Esophagus (tissue), 2 donors: ENCODE data around the gene LAPTM5. TPM values are rescaled to one million over a fixed set of nuclear protein-coding genes. Genes with fewer than 3 reads are reported as not detected.

Source experiments
- H3K27ac ChIP-seq, 2 donors: one replicate each; pipeline ENCODE4 v1.5.1; 2013; ENCODE audit warnings: low read depth in 2 of 2, mild to moderate bottlenecking in 2 of 2, inconsistent platforms in 1 of 2, low read length in 1 of 2, moderate library complexity in 1 of 2
- H3K27me3 ChIP-seq, 2 donors: one replicate each; pipeline ENCODE4 v1.6.1; 2013; ENCODE audit warnings: low read length in 2 of 2, control low read depth in 1 of 2, mild to moderate bottlenecking in 1 of 2; ENCODE audit not compliant: insufficient read depth in 2 of 2, control insufficient read depth in 1 of 2
- H3K36me3 ChIP-seq, 2 donors: one replicate each; pipeline ENCODE4 v1.6.1; 2013; ENCODE audit warnings: low read length in 1 of 2; ENCODE audit not compliant: control insufficient read depth in 2 of 2, insufficient read depth in 2 of 2
- H3K4me1 ChIP-seq, 2 donors: one replicate each; pipeline ENCODE4 v1.6.1; 2013; ENCODE audit warnings: low read length in 1 of 2; ENCODE audit not compliant: control insufficient read depth in 2 of 2, insufficient read depth in 2 of 2
- H3K4me3 ChIP-seq, 2 donors: one replicate each; pipeline ENCODE4 v1.5.1; 2013; ENCODE audit warnings: low read length in 2 of 2, mild to moderate bottlenecking in 2 of 2, low read depth in 1 of 2, moderate library complexity in 1 of 2
- H3K9me3 ChIP-seq, 2 donors: one replicate each; pipeline ENCODE4 v1.6.1; 2013; ENCODE audit warnings: mild to moderate bottlenecking in 2 of 2, low read depth in 1 of 2, low read length in 1 of 2, moderate library complexity in 1 of 2; ENCODE audit not compliant: control insufficient read depth in 2 of 2, insufficient read depth in 1 of 2
- WGBS, 2 donors: extraction: QIAGEN DNeasy Blood & Tissue Kit; methylation state at CpG; one replicate each; pipeline ENCODE4 v1.1.7; 2013; 5-methylcytosine and 5-hydroxymethylcytosine counted together
- polyA plus RNA-seq, 2 donors: library from polyadenylated mRNA; stranded (reverse); fragments of 200-250 nt; gene quantifications; one replicate each; pipeline ENCODE4 v1.2.3, GENCODE V29; 2013
- donor health status: healthy with polysubstance abuse.
- donor health status: Bipolar disorder and iron deficiency.

LAPTM5 gene
- polyA plus RNA-seq, 2 donors, result 10.0 to 15.5 TPM

DNA sequence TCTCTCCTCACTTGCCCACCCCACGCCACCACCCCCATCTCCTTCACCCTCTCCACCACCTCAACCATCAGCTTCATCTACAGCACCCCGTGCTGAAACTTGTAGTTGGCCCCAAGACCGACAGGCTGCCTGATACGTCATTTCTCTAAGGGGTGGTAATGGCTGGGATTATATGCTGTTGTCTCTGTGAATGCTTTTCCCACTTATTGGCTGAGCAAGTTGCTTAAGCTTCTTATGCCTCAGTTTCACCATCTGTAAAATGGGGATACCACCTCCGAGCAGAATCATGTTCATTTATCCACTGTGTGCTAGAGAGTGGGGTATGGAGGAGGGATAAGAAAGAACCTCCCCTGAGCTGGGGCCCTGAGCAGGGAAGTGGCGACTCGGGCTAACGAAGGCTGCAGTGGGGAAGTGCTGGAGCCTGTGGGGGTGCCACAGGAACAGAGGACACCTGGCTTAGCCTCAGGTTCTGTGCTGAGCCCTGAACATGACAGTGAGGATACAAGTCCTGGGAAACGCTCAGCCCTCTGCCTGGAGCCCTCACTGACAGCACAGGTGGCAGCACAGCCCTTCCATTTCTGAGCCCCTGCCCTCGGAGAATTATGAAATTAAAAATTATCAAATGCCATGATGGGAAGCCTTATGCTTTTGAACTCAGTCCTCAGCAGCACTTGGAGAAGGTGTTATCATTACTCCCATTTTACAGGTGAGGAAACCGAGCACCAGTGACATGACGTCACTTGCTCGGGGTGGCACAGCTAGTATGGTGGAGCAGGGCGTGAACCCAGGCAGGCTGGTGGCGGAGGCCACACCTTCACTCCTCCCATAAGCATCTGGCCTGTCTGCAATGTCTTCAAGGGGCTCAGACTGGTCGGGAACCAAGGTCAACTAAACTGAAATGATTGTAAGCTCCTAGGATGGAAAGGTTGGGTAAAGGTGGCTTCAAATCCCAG, 37.0 kb downstream of the LAPTM5 start:
- Histone ChIP-seq H3K4me3 (no peak overlapping the region), H3K36me3 (peaks cover 0 to 2% of the 10 kb centered on the region in 2 donors), H3K4me1 (peaks cover 0 to 5% of the 10 kb centered on the region in 2 donors), H3K27ac (no peak overlapping the region), H3K27me3 (no peaks in the 10 kb centered on the region), H3K9me3 (no peaks in the 10 kb centered on the region)
- WGBS, 2 donors, result 86 to 87% methylated on average over 15 to 16 of the region's 16 CpGs

DNA sequence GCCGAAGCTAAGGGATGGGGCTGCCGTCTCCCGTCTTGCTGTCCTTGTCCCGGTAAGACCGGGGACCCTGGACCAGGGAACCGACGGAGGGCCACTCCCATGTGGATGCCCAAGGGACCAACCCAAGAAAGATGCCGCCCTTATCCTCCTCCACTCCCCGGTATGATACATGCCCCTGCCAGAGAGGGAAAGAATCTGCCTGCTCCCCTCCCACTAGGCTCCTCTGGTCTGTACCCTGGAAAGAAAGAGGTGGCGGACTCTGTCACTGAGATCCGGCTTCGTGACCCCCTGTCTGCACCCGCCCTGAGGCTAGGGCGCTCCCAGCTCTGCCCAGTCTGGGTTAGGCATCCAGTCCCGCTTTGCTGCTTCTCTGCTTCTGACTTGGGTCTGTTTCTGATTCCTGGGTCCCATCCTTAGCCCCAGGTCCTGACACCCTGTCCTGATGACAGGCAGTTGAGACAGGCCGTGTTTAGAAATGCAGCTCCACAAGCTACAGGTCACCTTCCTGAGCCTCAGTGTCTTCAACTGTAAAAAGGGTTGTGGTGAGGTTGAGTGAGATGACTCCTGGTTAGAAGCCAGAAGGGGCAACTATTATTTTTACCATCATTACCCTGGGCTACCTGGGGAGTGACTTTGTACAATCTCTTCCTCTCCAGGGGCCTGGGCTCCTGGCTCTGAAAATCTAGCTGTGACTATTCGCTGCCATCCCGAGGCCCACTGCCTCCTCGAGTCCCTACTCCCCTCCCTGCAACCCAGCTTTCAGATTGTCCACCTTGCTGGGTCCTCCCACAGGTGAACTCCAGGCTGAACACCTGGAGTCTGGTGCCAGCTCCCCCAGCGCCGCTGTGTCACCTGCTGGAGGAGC, 37.9 kb downstream of the LAPTM5 start:
- no peaks in the 10 kb centered on the region for H3K9me3 ChIP-seq
- H3K4me3 ChIP-seq, result peak overlapping the region; percentile 42 to 62
- peaks cover 0 to 5% of the 10 kb centered on the region in 2 donors for H3K4me1 ChIP-seq
- WGBS, 2 donors, result 31 to 32% methylated on average over 21 of the region's 21 CpGs
- H3K36me3 ChIP-seq, result peaks cover 0 to 2% of the 10 kb centered on the region in 2 donors
- H3K27me3 ChIP-seq, result no peaks in the 10 kb centered on the region
- H3K27ac ChIP-seq, result peak overlapping the region; percentile 98

DNA sequence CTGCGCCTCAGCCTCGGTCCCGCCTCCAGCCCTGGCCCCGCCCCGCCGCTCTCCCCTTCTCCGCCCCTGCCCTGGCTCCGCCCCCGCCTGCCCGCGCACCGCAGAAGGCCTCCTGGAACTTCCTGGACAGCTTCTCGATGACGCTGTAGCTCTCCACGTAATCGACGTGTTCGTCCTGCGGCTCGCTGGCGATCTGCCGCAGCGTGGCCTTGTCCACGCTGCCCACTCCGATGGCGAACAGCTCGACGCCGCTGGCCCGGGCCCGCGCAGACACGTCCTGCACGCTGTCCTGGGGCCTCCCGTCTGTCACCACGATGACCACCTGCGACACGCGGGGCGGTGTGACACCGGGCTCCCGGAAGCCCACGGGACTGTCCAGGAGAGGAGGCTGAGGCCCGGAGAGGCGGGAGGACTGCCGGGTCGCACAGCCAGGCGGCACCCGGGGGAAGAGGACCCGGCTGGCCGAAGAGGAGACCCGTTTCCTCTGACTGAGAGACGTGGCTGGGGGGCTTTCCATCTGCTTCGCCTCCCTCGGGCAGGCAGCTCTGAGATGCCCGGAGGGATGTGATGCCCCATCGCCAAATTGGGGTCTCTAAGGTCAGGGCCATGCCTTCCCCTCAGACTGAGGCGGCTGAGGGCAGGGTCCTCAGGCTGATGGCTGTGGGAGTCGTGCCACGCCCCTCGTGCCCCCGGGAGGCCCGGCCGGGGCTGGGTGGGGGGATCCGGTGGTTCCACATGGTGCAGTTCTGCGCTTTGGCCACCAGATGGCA, 38.8 kb downstream of the LAPTM5 start:
- no peaks in the 10 kb centered on the region for H3K9me3 ChIP-seq
- H3K4me3 ChIP-seq, result peak overlapping the region; percentile 42 to 62
- 1% methylated on average over 62 to 66 of the region's 66 CpGs for WGBS, 2 donors
- H3K36me3 ChIP-seq, result peaks cover 0 to 2% of the 10 kb centered on the region in 2 donors
- no peaks in the 10 kb centered on the region for H3K27me3 ChIP-seq
- H3K27ac ChIP-seq, result peak overlapping the region; percentile 98
- H3K4me1 ChIP-seq, result peaks cover 0 to 5% of the 10 kb centered on the region in 2 donors

DNA sequence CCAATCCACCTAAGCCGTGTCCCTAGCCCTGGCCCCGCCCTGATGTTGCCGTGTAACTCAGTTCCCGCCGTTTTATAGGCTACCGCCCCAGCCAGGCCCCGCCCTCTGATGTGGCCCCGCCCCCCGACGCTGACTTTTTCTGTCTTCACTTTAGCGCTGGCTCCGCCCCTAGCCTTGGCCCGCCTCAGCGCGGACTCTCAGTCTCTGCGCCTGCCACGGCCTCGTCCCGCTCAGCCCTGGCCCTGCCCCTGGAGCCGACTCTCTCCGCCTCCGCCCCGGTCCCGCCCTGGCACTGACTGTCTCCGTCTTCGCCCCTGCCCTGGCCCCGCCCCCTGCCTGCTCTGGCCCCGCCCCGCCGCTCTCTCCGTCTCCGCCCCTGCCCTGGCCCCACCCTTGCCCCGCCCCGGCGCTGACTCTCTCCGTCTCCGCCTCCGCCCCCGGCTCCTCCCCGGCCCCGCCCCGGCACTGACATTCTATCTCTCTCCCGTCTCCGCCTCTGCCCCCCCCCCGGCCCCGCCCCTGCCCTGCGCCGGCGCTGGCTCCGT, 39.4 kb downstream of the LAPTM5 start:
- Histone ChIP-seq H3K36me3 (peaks cover 0 to 2% of the 10 kb centered on the region in 2 donors), H3K9me3 (no peaks in the 10 kb centered on the region), H3K27ac (peak overlapping the region; percentile 74 to 83), H3K4me1 (peaks cover 0 to 9% of the 10 kb centered on the region in 2 donors), H3K4me3 (peak overlapping the region in 1 of 2 donors; percentile 28), H3K27me3 (no peaks in the 10 kb centered on the region)
- 1 to 2% methylated on average over 35 to 50 of the region's 50 CpGs for WGBS, 2 donors

DNA sequence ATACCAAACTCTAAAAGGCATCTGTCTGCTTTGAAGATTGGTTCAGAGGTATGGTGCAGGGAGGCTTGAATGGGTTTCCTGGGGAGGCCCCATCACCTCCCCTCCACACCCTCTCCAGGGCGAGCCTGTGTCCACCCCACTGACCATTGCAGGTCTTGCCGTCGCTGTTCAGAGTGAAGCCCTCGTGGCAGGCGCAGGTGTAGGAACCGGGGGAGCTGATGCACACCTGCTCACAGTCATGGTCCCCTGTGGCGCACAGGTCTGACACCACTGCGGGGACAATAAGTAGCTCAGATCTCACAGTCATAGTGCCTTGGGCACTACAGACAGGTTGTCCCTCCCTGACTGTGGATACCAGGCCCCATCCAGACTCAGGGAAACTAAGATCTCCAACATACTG, 40.9 kb downstream of the LAPTM5 start:
- 96 to 97% methylated on average over 8 of the region's 8 CpGs for WGBS, 2 donors

DNA sequence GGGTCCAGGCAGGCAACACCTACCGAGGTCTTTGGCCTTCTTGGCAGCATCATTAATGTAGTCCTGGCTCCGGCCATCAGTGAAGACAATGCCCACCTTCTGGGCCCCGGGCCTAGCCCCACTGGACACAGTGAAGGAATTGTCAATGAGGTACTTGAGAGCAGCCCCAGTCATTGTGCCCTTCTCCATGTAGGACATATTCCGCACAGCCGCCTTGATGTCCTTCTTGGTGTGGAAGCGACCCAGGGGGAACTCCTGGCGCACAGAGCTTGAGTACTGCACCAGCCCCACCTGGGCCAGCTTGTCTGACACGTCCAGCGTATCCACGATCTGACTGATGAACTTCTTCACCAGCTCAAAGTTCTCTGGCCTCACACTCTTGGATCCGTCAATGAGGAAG, 41.7 kb downstream of the LAPTM5 start:
- Histone ChIP-seq H3K9me3 (no peaks in the 10 kb centered on the region), H3K27ac (no peak overlapping the region), H3K36me3 (no peaks in the 10 kb centered on the region), H3K4me1 (peaks cover 0 to 9% of the 10 kb centered on the region in 2 donors), H3K27me3 (no peaks in the 10 kb centered on the region), H3K4me3 (no peak overlapping the region)
- 96 to 97% methylated on average over 11 of the region's 11 CpGs for WGBS, 2 donors

More for the DNA sequence above, 40.9 kb downstream of the LAPTM5 start:
- peaks cover 0 to 9% of the 10 kb centered on the region in 2 donors for H3K4me1 ChIP-seq
- no peaks in the 10 kb centered on the region for H3K36me3 ChIP-seq
- no peak overlapping the region for H3K27ac ChIP-seq
- H3K27me3 ChIP-seq, result no peaks in the 10 kb centered on the region
- H3K4me3 ChIP-seq, result no peak overlapping the region
- H3K9me3 ChIP-seq, result no peaks in the 10 kb centered on the region

DNA sequence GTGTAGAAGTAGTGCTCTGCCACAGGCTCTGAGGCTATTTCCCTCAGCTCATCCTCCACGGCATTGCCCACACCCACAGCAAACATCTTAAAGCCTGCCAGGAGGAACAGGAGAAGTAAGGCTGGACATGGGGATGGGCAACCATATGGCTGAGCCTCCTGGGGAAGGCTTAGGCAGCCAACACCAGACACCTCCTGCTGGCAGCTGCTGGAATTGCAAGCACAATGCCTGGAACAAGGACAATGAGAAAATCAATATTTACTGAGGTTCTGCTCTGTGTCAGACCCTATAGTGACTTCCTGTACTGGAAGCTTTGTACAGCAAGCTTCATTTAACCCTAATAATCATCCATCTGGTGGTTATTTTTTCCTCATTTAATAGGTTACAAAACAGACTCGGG, 42.4 kb downstream of the LAPTM5 start:
- Histone ChIP-seq H3K4me3 (no peak overlapping the region), H3K27ac (no peak overlapping the region), H3K36me3 (no peaks in the 10 kb centered on the region), H3K4me1 (peaks cover 0 to 9% of the 10 kb centered on the region in 2 donors), H3K27me3 (no peaks in the 10 kb centered on the region), H3K9me3 (no peaks in the 10 kb centered on the region)
- 74 to 75% methylated on average over 2 of the region's 2 CpGs for WGBS, 2 donors

DNA sequence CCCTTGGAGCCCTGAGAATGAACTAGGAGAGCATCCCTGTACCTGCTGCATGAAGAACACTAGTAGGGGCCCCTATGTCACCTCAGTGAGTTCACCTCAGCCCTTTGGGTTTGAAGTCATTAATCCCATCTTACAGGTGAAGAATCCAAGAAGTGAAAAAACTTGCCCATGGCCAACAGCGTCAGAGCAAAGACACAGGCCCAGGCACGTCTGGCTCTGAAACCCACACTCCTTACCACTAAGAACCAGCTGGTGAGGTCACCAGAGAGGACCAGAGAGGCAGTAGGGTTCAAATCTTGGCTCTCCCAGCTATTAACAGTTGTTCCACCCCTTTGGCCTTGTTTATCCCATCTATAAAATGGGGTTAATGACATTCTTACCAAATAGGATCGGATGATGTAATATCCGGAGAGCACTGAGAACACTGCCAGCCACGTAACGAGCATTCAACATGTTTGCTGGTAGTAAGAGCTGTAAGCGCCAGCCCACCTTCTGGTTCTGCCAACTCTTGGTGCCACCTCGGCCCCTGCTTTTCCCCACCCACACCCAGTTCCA, 43.0 kb downstream of the LAPTM5 start:
- no peaks in the 10 kb centered on the region for H3K9me3 ChIP-seq
- WGBS, 2 donors, result 72 to 86% methylated on average over 8 of the region's 8 CpGs
- H3K36me3 ChIP-seq, result no peaks in the 10 kb centered on the region
- H3K4me3 ChIP-seq, result no peak overlapping the region
- peaks cover 0 to 9% of the 10 kb centered on the region in 2 donors for H3K4me1 ChIP-seq
- H3K27ac ChIP-seq, result no peak overlapping the region
- no peaks in the 10 kb centered on the region for H3K27me3 ChIP-seq
